Upper lobe of left lung (tissue), 4 donors: ENCODE results near the gene HIVEP3.

Source experiments
- CTCF ChIP-seq, 6 experiments: fragments of 450-650 bp in 4 of 6; fragments of 200-600 bp in 2 of 6; sonication (generic) in 2 of 6; IDR thresholded peaks; one replicate each; pipeline ENCODE4 v1.5.1; 2016 to 2019; ENCODE audit warnings: antibody characterized with exemption in 6 of 6
- EP300 ChIP-seq, 4 donors: sonication (generic); formaldehyde crosslinking; IDR thresholded peaks; one replicate each; pipeline ENCODE4 v1.5.1; 2017; ENCODE audit warnings: antibody characterized with exemption in 4 of 4, control low read depth in 2 of 4
- POLR2AphosphoS5 ChIP-seq, 2 donors: sonication (generic); formaldehyde crosslinking; IDR thresholded peaks; one replicate each; pipeline ENCODE4 v1.5.1; 2017; ENCODE audit warnings: antibody characterized with exemption in 2 of 2

GRCh38 chr1:41882486-41882885, 36.2 kb downstream of the HIVEP3 start:
- TF ChIP-seq CTCF (IDR thresholded peaks at IDR 0.05) (no peak), POLR2AphosphoS5 (IDR thresholded peaks at IDR 0.05) (no peak), EP300 (IDR thresholded peaks at IDR 0.05) (no peak)
